ENCODE data around the gene FAM120A.

DNA sequence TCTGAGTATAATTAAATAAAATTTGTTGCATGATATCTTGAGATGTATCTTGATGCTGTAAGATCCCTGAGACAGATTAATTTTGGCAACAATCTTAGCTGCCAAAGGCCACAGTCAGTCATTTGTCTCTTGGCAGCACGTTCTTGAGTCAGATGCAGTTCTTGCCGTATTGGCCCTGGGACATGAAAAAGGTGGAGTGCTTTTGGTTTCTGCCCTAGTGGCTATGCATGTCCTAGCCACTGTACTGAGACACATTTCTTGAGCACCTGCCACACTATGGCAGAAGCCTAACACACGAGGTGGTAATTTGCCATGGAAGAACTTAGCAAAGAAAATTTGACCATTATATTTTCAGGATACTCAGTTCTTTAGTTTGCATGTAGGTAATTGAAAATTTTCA is 79.9 kb downstream of the FAM120A start:
- TF ChIP-seq, protein P1, sequence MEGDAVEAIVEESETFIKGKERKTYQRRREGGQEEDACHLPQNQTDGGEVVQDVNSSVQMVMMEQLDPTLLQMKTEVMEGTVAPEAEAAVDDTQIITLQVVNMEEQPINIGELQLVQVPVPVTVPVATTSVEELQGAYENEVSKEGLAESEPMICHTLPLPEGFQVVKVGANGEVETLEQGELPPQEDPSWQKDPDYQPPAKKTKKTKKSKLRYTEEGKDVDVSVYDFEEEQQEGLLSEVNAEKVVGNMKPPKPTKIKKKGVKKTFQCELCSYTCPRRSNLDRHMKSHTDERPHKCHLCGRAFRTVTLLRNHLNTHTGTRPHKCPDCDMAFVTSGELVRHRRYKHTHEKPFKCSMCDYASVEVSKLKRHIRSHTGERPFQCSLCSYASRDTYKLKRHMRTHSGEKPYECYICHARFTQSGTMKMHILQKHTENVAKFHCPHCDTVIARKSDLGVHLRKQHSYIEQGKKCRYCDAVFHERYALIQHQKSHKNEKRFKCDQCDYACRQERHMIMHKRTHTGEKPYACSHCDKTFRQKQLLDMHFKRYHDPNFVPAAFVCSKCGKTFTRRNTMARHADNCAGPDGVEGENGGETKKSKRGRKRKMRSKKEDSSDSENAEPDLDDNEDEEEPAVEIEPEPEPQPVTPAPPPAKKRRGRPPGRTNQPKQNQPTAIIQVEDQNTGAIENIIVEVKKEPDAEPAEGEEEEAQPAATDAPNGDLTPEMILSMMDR (IDR thresholded peaks at IDR 0.05; ENCODE audit: low read depth, low read length, missing input control), result no peak
- no peak for TF ChIP-seq TAF1 (conservative IDR thresholded peaks at IDR 0.05)
- TF ChIP-seq SP1 (IDR thresholded peaks at IDR 0.05), result no peak
- TF ChIP-seq, protein P2, sequence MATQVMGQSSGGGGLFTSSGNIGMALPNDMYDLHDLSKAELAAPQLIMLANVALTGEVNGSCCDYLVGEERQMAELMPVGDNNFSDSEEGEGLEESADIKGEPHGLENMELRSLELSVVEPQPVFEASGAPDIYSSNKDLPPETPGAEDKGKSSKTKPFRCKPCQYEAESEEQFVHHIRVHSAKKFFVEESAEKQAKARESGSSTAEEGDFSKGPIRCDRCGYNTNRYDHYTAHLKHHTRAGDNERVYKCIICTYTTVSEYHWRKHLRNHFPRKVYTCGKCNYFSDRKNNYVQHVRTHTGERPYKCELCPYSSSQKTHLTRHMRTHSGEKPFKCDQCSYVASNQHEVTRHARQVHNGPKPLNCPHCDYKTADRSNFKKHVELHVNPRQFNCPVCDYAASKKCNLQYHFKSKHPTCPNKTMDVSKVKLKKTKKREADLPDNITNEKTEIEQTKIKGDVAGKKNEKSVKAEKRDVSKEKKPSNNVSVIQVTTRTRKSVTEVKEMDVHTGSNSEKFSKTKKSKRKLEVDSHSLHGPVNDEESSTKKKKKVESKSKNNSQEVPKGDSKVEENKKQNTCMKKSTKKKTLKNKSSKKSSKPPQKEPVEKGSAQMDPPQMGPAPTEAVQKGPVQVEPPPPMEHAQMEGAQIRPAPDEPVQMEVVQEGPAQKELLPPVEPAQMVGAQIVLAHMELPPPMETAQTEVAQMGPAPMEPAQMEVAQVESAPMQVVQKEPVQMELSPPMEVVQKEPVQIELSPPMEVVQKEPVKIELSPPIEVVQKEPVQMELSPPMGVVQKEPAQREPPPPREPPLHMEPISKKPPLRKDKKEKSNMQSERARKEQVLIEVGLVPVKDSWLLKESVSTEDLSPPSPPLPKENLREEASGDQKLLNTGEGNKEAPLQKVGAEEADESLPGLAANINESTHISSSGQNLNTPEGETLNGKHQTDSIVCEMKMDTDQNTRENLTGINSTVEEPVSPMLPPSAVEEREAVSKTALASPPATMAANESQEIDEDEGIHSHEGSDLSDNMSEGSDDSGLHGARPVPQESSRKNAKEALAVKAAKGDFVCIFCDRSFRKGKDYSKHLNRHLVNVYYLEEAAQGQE (IDR thresholded peaks at IDR 0.05), result no peak
- TF ChIP-seq FOXA1 (IDR thresholded peaks at IDR 0.05), result no peak
- TF ChIP-seq GABPA (IDR thresholded peaks at IDR 0.05 in 1 of 2, conservative IDR thresholded peaks at IDR 0.05 in 1 of 2), result no peak
- TF ChIP-seq ATF3 (IDR thresholded peaks at IDR 0.05), result no peak
- TF ChIP-seq, protein P3, sequence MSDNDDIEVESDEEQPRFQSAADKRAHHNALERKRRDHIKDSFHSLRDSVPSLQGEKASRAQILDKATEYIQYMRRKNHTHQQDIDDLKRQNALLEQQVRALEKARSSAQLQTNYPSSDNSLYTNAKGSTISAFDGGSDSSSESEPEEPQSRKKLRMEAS (IDR thresholded peaks at IDR 0.05), result no peak
- no peak for TF ChIP-seq YY1 (IDR thresholded peaks at IDR 0.05)
- no peak for TF ChIP-seq JUND (IDR thresholded peaks at IDR 0.05)
- TF ChIP-seq FOXA2 (IDR thresholded peaks at IDR 0.05), result no peak
- no peak for TF ChIP-seq ZBTB33 (IDR thresholded peaks at IDR 0.05)
- no peak for TF ChIP-seq HNF4G (IDR thresholded peaks at IDR 0.05)
- no peak for TF ChIP-seq RAD21 (IDR thresholded peaks at IDR 0.05)
